H9 (cell line): ENCODE data around the gene ARMH3. TPM values are rescaled to one million over a fixed set of nuclear protein-coding genes. Genes with fewer than 3 reads are reported as not detected.
A peak's percentile ranks its signal among the peaks of the same experiment; 100 is the strongest.

Experiments used
- DNase-seq: peaks from one replicate; pipeline ENCODE4 v3.0.0-alpha.2; 2017
- H2AFZ ChIP-seq: one replicate; pipeline ENCODE4 v1.6.1; 2013; ENCODE audit warnings: mild to moderate bottlenecking, low read length, control low read depth, moderate library complexity
- H2AK5ac ChIP-seq: 2 replicates; pipeline ENCODE4 v1.6.1; 2013; ENCODE audit warnings: low read length, control low read depth, mixed read lengths; ENCODE audit not compliant: insufficient read length
- H2BK120ac ChIP-seq: one replicate; pipeline ENCODE4 v1.6.1; 2013; ENCODE audit warnings: low read depth, mild to moderate bottlenecking, low read length, control low read depth, inconsistent platforms; ENCODE audit not compliant: poor library complexity, severe bottlenecking
- H2BK12ac ChIP-seq: 2 replicates; pipeline ENCODE4 v1.6.1; 2013; ENCODE audit warnings: low read length, control low read depth, mixed read lengths, low read depth; ENCODE audit not compliant: insufficient read length
- H2BK15ac ChIP-seq: 2 replicates; pipeline ENCODE4 v1.6.1; 2013; ENCODE audit warnings: low read depth, low read length, control low read depth
- H2BK20ac ChIP-seq: one replicate; pipeline ENCODE4 v1.6.1; 2013; ENCODE audit warnings: low read depth, mild to moderate bottlenecking, low read length, control low read depth, inconsistent platforms; ENCODE audit not compliant: poor library complexity, severe bottlenecking
- H2BK5ac ChIP-seq: 2 replicates; pipeline ENCODE4 v1.6.1; 2013; ENCODE audit warnings: low read length, control low read depth, mixed read lengths; ENCODE audit not compliant: insufficient read length
- H3K14ac ChIP-seq: 2 replicates; pipeline ENCODE4 v1.6.1; 2013; ENCODE audit warnings: low read length, control low read depth; ENCODE audit not compliant: insufficient read depth
- H3K18ac ChIP-seq: 2 replicates; pipeline ENCODE4 v1.6.1; 2013; ENCODE audit warnings: low read depth, mild to moderate bottlenecking, mixed read lengths, low read length, control low read depth; ENCODE audit not compliant: insufficient read length
- H3K23ac ChIP-seq: 2 replicates; pipeline ENCODE4 v1.6.1; 2013; ENCODE audit warnings: low read length, control low read depth, mixed read lengths, low read depth; ENCODE audit not compliant: insufficient read length
- H3K23me2 ChIP-seq: 2 replicates; pipeline ENCODE4 v1.6.1; 2013; ENCODE audit warnings: low read depth, mild to moderate bottlenecking, mixed read lengths, low read length, control low read depth; ENCODE audit not compliant: insufficient read length, poor library complexity, severe bottlenecking
- H3K27ac ChIP-seq: 2 replicates; pipeline ENCODE4 v1.5.1; 2013; ENCODE audit warnings: low read length, control low read depth, mixed read lengths, low read depth; ENCODE audit not compliant: insufficient read length
- H3K27me3 ChIP-seq: 2 replicates; pipeline ENCODE4 v1.6.1; 2013; ENCODE audit warnings: low read length, control low read depth, inconsistent platforms; ENCODE audit not compliant: insufficient read depth
- H3K4ac ChIP-seq: 2 replicates; pipeline ENCODE4 v1.6.1; 2013; ENCODE audit warnings: low read depth, mild to moderate bottlenecking, control low read depth, inconsistent platforms, low read length, moderate library complexity
- H3K4me1 ChIP-seq: 2 replicates; pipeline ENCODE4 v1.6.1; 2013; ENCODE audit warnings: low read length, control low read depth, inconsistent platforms; ENCODE audit not compliant: insufficient read depth
- H3K4me2 ChIP-seq: 2 replicates; pipeline ENCODE4 v1.6.1; 2013; ENCODE audit warnings: low read length, control low read depth, mixed read lengths; ENCODE audit not compliant: insufficient read length, insufficient read depth
- H3K56ac ChIP-seq: 2 replicates; pipeline ENCODE4 v1.6.1; 2013; ENCODE audit warnings: low read depth, mild to moderate bottlenecking, mixed read lengths, low read length, control low read depth; ENCODE audit not compliant: insufficient read length
- H3K79me1 ChIP-seq: 2 replicates; pipeline ENCODE4 v1.6.1; 2013; ENCODE audit warnings: low read depth, mild to moderate bottlenecking, moderate library complexity, low read length, control low read depth, inconsistent platforms; ENCODE audit not compliant: insufficient read depth, poor library complexity, severe bottlenecking
- H3K79me2 ChIP-seq: 2 replicates; pipeline ENCODE4 v1.6.1; 2013; ENCODE audit warnings: low read length, control low read depth, inconsistent platforms; ENCODE audit not compliant: insufficient read depth
- H3K9ac ChIP-seq: 2 replicates; pipeline ENCODE4 v1.6.1; 2013; ENCODE audit warnings: low read length, control low read depth, mixed read lengths; ENCODE audit not compliant: insufficient read length; ENCODE audit errors: extremely low read depth
- H3K9me3 ChIP-seq: one replicate; pipeline ENCODE4 v1.6.1; 2013; ENCODE audit warnings: low read depth, low read length, inconsistent platforms; ENCODE audit not compliant: control insufficient read depth
- H3T11ph ChIP-seq: one replicate; pipeline ENCODE4 v1.6.1; 2013; ENCODE audit warnings: mild to moderate bottlenecking, low read length, control low read depth, inconsistent platforms
- H4K20me1 ChIP-seq: one replicate; pipeline ENCODE4 v1.6.1; 2013; ENCODE audit not compliant: control insufficient read depth, insufficient read length, insufficient read depth
- H4K5ac ChIP-seq: 2 replicates; pipeline ENCODE4 v1.6.1; 2013; ENCODE audit warnings: low read depth, mild to moderate bottlenecking, mixed read lengths, low read length, control low read depth; ENCODE audit not compliant: insufficient read length
- H4K8ac ChIP-seq: replicated peaks from 2 replicates; pipeline ENCODE4 v1.6.1; 2013; ENCODE audit warnings: low read length, control low read depth, mixed read lengths, low read depth; ENCODE audit not compliant: insufficient read length
- H4K91ac ChIP-seq: 2 replicates; pipeline ENCODE4 v1.6.1; 2013; ENCODE audit warnings: low read depth, mild to moderate bottlenecking, moderate library complexity, mixed read lengths, low read length, control low read depth; ENCODE audit not compliant: insufficient read length
- H3K27ac Mint-ChIP-seq, 3 experiments: 2 replicates in 2 of 3; 3 replicates in 1 of 3; pipeline ENCODE4 v1.8.0; 2020 to 2021; ENCODE audit warnings: mixed read lengths in 3 of 3, mild to moderate bottlenecking in 1 of 3, moderate library complexity in 1 of 3
- H3K27me3 Mint-ChIP-seq: 2 replicates; pipeline ENCODE4 v1.8.0; 2021; ENCODE audit warnings: low read depth, mild to moderate bottlenecking, moderate library complexity, mixed read lengths
- H3K36me3 Mint-ChIP-seq, 3 experiments: 2 replicates in 2 of 3; 3 replicates in 1 of 3; pipeline ENCODE4 v1.8.0; 2020 to 2021; ENCODE audit warnings: low read depth in 3 of 3, mixed read lengths in 3 of 3; ENCODE audit not compliant: insufficient read depth in 1 of 3
- H3K4me1 Mint-ChIP-seq, 2 experiments: 2 replicates each; pipeline ENCODE4 v1.8.0; 2020; ENCODE audit warnings: mixed read lengths in 2 of 2
- H3K4me3 Mint-ChIP-seq, 2 experiments: 2 replicates in 1 of 2; 3 replicates in 1 of 2; pipeline ENCODE4 v1.8.0; 2020 to 2021; ENCODE audit warnings: mild to moderate bottlenecking in 2 of 2, mixed read lengths in 2 of 2, moderate library complexity in 1 of 2
- H3K9me3 Mint-ChIP-seq, 2 experiments: 2 replicates in 1 of 2; 3 replicates in 1 of 2; pipeline ENCODE4 v1.8.0; 2020; ENCODE audit warnings: mild to moderate bottlenecking in 2 of 2, mixed read lengths in 2 of 2, moderate library complexity in 1 of 2
- CTCF ChIP-seq: fragments of 200-600 bp; sonication (generic); conservative IDR thresholded peaks from 3 replicates; pipeline ENCODE4 v1.8.0; 2021; ENCODE audit warnings: antibody characterized with exemption, mild to moderate bottlenecking
- WGBS: extraction: QIAGEN DNeasy Blood & Tissue Kit; methylation state at CpG from one replicate; pipeline ENCODE4 v1.1.7; 2013; ENCODE audit warnings: missing lambda C conversion rate, low lambda C conversion rate, mixed read lengths; ENCODE audit not compliant: insufficient read length; ENCODE audit errors: extremely low coverage; 5-methylcytosine and 5-hydroxymethylcytosine counted together
- total RNA-seq: library from RNA; stranded (reverse); gene quantifications from 2 replicates; pipeline ENCODE4 v1.2.1, GENCODE V29; 2021

Gene ARMH3
- total RNA-seq, 1 experiment from 2014 or later, result 20.4 TPM

GRCh38 chr10:101922846-101923245, 133.1 kb downstream of the ARMH3 start:
- H2AFZ ChIP-seq, result no peak overlapping the region
- no peak overlapping the region for H3K4me3 Mint-ChIP-seq

More at GRCh38 chr10:101922846-101923245, 133.1 kb downstream of the ARMH3 start:
- H3K4me2 ChIP-seq, result no peak overlapping the region
- H3T11ph ChIP-seq, result no peak overlapping the region
- no peak overlapping the region for H2BK15ac ChIP-seq
- Mint-ChIP-seq H3K27me3 (no peaks in the 10 kb centered on the region), H3K27ac (0 out of 7 replicates have a peak overlapping the region, but pooled peaks of 1 of the 3 experiments have one; percentile 19), H3K36me3 (no peaks in the 10 kb centered on the region; a peak in 1 of 7 replicates), H3K9me3 (no peaks in the 10 kb centered on the region), H3K4me1 (peaks cover 20 to 21% of the 10 kb centered on the region in 2 experiments)
- no peak overlapping the region for H4K91ac ChIP-seq
- no peaks in the 10 kb centered on the region for H3K9me3 ChIP-seq
- no peaks in the 10 kb centered on the region for H3K79me1 ChIP-seq
- no peak overlapping the region for H2AK5ac ChIP-seq
- no peak overlapping the region for H2BK5ac ChIP-seq
- DNase-seq, result no peak
- WGBS, result no CpG with 5 or more reads among the region's 2 CpGs
- H3K4ac ChIP-seq, result no peak overlapping the region
- no peaks in the 10 kb centered on the region for H3K27me3 ChIP-seq
- no peaks in the 10 kb centered on the region for H3K23me2 ChIP-seq
- H4K5ac ChIP-seq, result no peak overlapping the region
- H4K8ac ChIP-seq, result no peak overlapping the region
- no peak overlapping the region for H3K27ac ChIP-seq
- H2BK20ac ChIP-seq, result no peak overlapping the region
- H3K4me1 ChIP-seq, result peaks cover 8% of the 10 kb centered on the region; the same call in 1 of the 2 replicates
- H3K56ac ChIP-seq, result no peak overlapping the region
- no peaks in the 10 kb centered on the region for H4K20me1 ChIP-seq
- no peak overlapping the region for H3K14ac ChIP-seq
- no peak for TF ChIP-seq CTCF
- H3K18ac ChIP-seq, result no peak overlapping the region
- no peak overlapping the region for H3K9ac ChIP-seq
- H2BK120ac ChIP-seq, result no peak overlapping the region
- H3K79me2 ChIP-seq, result no peaks in the 10 kb centered on the region
- no peak overlapping the region for H2BK12ac ChIP-seq
- no peak overlapping the region for H3K23ac ChIP-seq
